NCI-H1417 treated with DMSO at 0.1 percent for 48 hours (cell line): ENCODE measurements around the gene NLRP7.
"Not testable (repeated sequence)": the region's sequence is repeated elsewhere in the genome, so short reads cannot be mapped to it uniquely, and the experiment has no call there.

Source experiments
- DNase-seq: peaks from one replicate; lab custom pipeline; 2025; lab: John Stamatoyannopoulos, UW

NLRP7 gene

GRCh38 chr19:54947381-54947780 is at the start of gene NLRP7:
Gene NLRP7 (minus strand): TSS chr19:54947530.
- no peak for DNase-seq

GRCh38 chr19:54995561-54995960 is 48.2 kb upstream of the NLRP7 start:
- DNase-seq: no peak

- DNase-seq: not testable (repeated sequence)
Observed at GRCh38 chr19:54989531-54989930, 42.2 kb upstream of the NLRP7 start.

- DNase-seq: not testable (repeated sequence)
Observed at GRCh38 chr19:54982562-54982961, 35.2 kb upstream of the NLRP7 start.

- not testable (repeated sequence) for DNase-seq
Observed at GRCh38 chr19:54973229-54974090, 26.1 kb upstream of the NLRP7 start.

GRCh38 chr19:54971446-54971845 is 24.1 kb upstream of the NLRP7 start:
- not testable (repeated sequence) for DNase-seq

- no peak for DNase-seq
Observed at GRCh38 chr19:54969647-54970046, 22.3 kb upstream of the NLRP7 start.

GRCh38 chr19:54967611-54968010 is 20.3 kb upstream of the NLRP7 start:
- DNase-seq: no peak

- not testable (repeated sequence) for DNase-seq
Observed at GRCh38 chr19:54965055-54965454, 17.7 kb upstream of the NLRP7 start.

- no peak for DNase-seq
Observed at GRCh38 chr19:54959840-54960239, 12.5 kb upstream of the NLRP7 start.

GRCh38 chr19:54955376-54955775 is 8.0 kb upstream of the NLRP7 start:
- no peak for DNase-seq

- DNase-seq: not testable (repeated sequence)
Observed at GRCh38 chr19:54953345-54953713, 6.0 kb upstream of the NLRP7 start.

- no peak for DNase-seq
Observed at GRCh38 chr19:54952591-54953344, 5.4 kb upstream of the NLRP7 start.

- DNase-seq: not testable (repeated sequence)
Observed at GRCh38 chr19:54950580-54950979, 3.2 kb upstream of the NLRP7 start.

GRCh38 chr19:54949412-54949811 is 2.1 kb upstream of the NLRP7 start:
- DNase-seq: no peak

GRCh38 chr19:54943772-54944361 is 3.5 kb downstream of the NLRP7 start:
- not testable (repeated sequence) for DNase-seq

- DNase-seq: not testable (repeated sequence)
Observed at GRCh38 chr19:54939538-54939937, 7.8 kb downstream of the NLRP7 start.

GRCh38 chr19:54938906-54939305 is 8.4 kb downstream of the NLRP7 start:
- DNase-seq: no peak

- no peak for DNase-seq
Observed at GRCh38 chr19:54937926-54938325, 9.4 kb downstream of the NLRP7 start.

GRCh38 chr19:54928299-54928698 is 19.0 kb downstream of the NLRP7 start:
- DNase-seq: no peak

- DNase-seq: no peak
Observed at GRCh38 chr19:54923276-54923675, 24.1 kb downstream of the NLRP7 start.

GRCh38 chr19:54921082-54921481 is 26.2 kb downstream of the NLRP7 start:
- no peak for DNase-seq
